ENCODE results near the gene CYTH2. TPM values are rescaled to one million over a fixed set of nuclear protein-coding genes. Genes with fewer than 3 reads are reported as not detected.

Gene CYTH2, protein sequence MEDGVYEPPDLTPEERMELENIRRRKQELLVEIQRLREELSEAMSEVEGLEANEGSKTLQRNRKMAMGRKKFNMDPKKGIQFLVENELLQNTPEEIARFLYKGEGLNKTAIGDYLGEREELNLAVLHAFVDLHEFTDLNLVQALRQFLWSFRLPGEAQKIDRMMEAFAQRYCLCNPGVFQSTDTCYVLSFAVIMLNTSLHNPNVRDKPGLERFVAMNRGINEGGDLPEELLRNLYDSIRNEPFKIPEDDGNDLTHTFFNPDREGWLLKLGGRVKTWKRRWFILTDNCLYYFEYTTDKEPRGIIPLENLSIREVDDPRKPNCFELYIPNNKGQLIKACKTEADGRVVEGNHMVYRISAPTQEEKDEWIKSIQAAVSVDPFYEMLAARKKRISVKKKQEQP
- total RNA-seq (2022; extraction: Qiagen RNA extraction; ENCODE audit: low read depth): 52.6 to 56.4 TPM (median 53.6 TPM) in 5 replicates

DNA sequence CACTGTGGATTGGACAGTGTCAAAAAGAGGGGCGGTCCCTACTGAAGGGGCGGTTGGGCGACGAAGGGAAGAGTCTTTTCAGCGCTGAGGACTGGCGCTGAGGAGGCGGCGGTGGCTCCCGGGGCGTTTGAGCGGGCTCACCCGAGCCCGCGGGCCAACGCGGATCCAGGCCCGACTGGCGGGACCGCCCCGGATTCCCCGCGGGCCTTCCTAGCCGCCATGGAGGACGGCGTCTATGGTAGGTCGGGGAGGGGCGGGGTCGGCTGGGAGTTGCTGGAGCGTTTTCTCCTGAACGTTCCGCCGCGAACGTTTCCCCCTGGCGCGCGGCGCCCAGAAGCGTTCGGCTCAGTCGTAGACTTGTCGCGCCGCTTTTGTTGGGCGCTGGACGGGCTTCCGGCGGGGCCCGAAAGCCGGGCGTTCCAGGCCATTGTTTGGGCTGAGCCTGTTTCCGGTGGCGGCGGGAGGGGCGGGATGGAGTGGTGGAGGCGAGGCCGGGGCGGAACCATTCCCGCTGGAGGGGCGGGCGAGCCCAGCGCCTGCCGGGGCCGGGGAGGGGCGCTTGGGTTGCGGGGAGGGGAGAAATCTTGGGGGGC, at the start of gene CYTH2:
Gene CYTH2, plus strand, starts transcription at position 81 of the 593 bp plus-strand sequence. Its CDS starts 139 bp downstream, at position 220.

GRCh38 chr19:48445606-48446481, 23.3 kb upstream of the CYTH2 start, which contains the start of gene GRWD1:
Gene GRWD1, plus strand, starts transcription at chr19:48445983. Its CDS starts 23 bp downstream, at chr19:48446006.

DNA sequence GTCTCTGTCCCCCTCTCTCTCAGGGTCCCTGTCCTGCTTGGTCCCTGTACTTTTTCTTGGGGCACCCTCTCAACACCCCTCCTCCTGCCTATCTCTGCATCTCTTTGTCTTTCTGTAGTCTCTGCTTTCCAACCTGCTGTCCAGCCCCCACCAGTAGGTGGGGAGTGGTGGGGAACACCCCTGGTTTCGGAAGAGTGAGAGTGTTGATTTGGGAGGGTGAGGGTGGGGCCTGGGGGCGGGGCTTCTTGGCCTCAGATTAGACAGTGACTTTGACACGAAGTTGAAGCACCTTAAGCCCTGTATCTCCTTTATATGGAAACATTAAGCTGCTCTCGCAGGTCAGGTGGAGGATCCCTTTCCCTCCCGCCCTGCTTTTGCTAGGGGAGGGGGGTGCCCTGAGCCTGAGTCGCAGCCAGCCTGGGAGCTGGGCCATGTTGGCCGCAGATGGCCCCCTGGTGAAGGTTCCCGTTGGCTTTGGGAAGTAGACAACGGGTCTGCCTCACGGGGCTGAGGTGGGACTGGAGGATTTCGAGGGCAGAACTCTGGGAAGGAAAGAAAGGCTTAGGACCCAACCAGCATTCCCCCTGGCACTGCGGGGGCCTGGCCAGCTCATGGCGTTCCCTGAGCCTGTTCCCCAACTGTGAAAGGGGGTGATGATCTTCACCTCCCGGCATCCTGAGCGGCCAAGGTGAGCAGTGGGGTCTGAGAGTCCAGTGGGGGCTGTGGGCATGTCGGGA, 13.8 kb upstream of the CYTH2 start, which contains the start of gene KCNJ14:
Gene KCNJ14, plus strand, starts transcription at position 404 of the 737 bp plus-strand sequence. CDS start 6,151 bp downstream, outside the sequence.

DNA sequence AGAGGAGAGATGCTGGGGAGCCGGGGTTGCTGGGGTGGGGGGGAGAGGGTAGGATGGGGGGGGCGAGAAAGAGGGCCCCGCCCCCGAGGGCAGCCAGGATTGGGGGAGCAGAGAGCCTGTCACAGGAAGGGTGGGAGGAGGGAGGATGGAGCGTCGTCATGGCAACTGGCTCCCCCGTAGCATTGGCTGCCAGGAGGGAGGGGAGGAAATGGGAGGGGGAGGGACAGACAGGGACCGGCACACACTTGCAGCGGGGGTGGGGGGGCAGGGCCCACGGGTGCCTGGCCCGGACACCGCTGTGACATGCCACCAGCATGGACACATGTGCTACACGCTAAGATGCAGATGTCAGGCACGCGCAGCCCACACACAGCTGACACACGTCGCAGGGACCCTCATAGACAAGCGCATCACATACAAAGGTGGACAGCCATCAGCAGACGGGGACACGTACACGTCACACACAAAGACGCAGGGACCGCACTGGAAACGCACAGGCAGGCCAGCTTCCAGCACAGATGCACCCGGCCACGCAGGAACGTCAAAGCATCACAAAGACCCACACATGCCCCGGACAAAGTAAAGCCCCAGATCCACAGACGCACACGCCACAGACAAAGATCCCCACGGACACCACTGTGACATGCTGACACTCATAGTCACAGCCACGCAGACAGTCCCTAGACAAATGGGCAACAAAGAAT, 42.8 kb downstream of the CYTH2 start, which contains the start of gene LMTK3:
Gene LMTK3, minus strand, starts transcription at position 36 of the 704 bp plus-strand sequence. CDS start 259 bp downstream, outside the sequence.

Other genes with a start within 250 kb of the CYTH2 start
- 13.2 to 21.9 TPM (median 19.7 TPM) in 5 replicates for gene CARD8, start 213.5 kb upstream of the CYTH2 start, total RNA-seq (2022; extraction: Qiagen RNA extraction; ENCODE audit: low read depth)
- 5.3 to 5.7 TPM (median 5.4 TPM) in 5 replicates for gene ZNF114, start 199.3 kb upstream of the CYTH2 start, total RNA-seq (2022; extraction: Qiagen RNA extraction; ENCODE audit: low read depth)
- 427 to 500 TPM (median 469 TPM) in 5 replicates for gene EMP3, start 143.8 kb upstream of the CYTH2 start, total RNA-seq (2022; extraction: Qiagen RNA extraction; ENCODE audit: low read depth)
- gene TMEM143, start 105.4 kb upstream of the CYTH2 start, total RNA-seq (2022; extraction: Qiagen RNA extraction; ENCODE audit: low read depth): 2.2 to 5.8 TPM (median 3.8 TPM) in 5 replicates
- 2.0 to 3.6 TPM (median 2.4 TPM) in 5 replicates for gene SYNGR4, start 105.0 kb upstream of the CYTH2 start, total RNA-seq (2022; extraction: Qiagen RNA extraction; ENCODE audit: low read depth)
- gene KDELR1, start 77.8 kb upstream of the CYTH2 start, total RNA-seq (2022; extraction: Qiagen RNA extraction; ENCODE audit: low read depth): 366 to 451 TPM (median 417 TPM) in 5 replicates
- 6.3 to 11.7 TPM (median 9.1 TPM) in 5 replicates for gene GRIN2D, start 75.7 kb upstream of the CYTH2 start, total RNA-seq (2022; extraction: Qiagen RNA extraction; ENCODE audit: low read depth)
- gene GRWD1, start 23.4 kb upstream of the CYTH2 start, total RNA-seq (2022; extraction: Qiagen RNA extraction; ENCODE audit: low read depth): 103 to 135 TPM (median 120 TPM) in 5 replicates
- 1.1 to 2.5 TPM (median 1.5 TPM) in 5 replicates for gene KCNJ14, start 13.8 kb upstream of the CYTH2 start, total RNA-seq (2022; extraction: Qiagen RNA extraction; ENCODE audit: low read depth)
- 2.4 to 4.8 TPM (median 3.8 TPM) in 5 replicates for gene LMTK3, start 42.5 kb downstream of the CYTH2 start, total RNA-seq (2022; extraction: Qiagen RNA extraction; ENCODE audit: low read depth)
- 14.7 to 18.6 TPM (median 15.6 TPM) in 5 replicates for gene SULT2B1, start 82.8 kb downstream of the CYTH2 start, total RNA-seq (2022; extraction: Qiagen RNA extraction; ENCODE audit: low read depth)
- 0.11 TPM in 1 of 5 replicates, not detected in the others for gene SPACA4, start 137.4 kb downstream of the CYTH2 start, total RNA-seq (2022; extraction: Qiagen RNA extraction; ENCODE audit: low read depth)
- gene FAM83E, start 145.7 kb downstream of the CYTH2 start, total RNA-seq (2022; extraction: Qiagen RNA extraction; ENCODE audit: low read depth): 0.14 to 0.40 TPM (median 0.22 TPM) in 4 of 5 replicates, not detected in the other
- gene RPL18, start 149.8 kb downstream of the CYTH2 start, total RNA-seq (2022; extraction: Qiagen RNA extraction; ENCODE audit: low read depth): 2,901 to 3,964 TPM (median 3,248 TPM) in 5 replicates
- gene SPHK2, start 150.1 kb downstream of the CYTH2 start, total RNA-seq (2022; extraction: Qiagen RNA extraction; ENCODE audit: low read depth): 11.8 to 18.9 TPM (median 14.1 TPM) in 5 replicates
- 1.5 to 2.6 TPM (median 2.2 TPM) in 5 replicates for gene DBP, start 168.0 kb downstream of the CYTH2 start, total RNA-seq (2022; extraction: Qiagen RNA extraction; ENCODE audit: low read depth)
- gene CA11, start 176.8 kb downstream of the CYTH2 start, total RNA-seq (2022; extraction: Qiagen RNA extraction; ENCODE audit: low read depth): 8.5 to 11.3 TPM (median 9.8 TPM) in 5 replicates
- 0.14 to 0.26 TPM (median 0.17 TPM) in 4 of 5 replicates, not detected in the other for gene NTN5, start 203.6 kb downstream of the CYTH2 start, total RNA-seq (2022; extraction: Qiagen RNA extraction; ENCODE audit: low read depth)
- not detected in 5 replicates for gene FUT2, start 226.6 kb downstream of the CYTH2 start, total RNA-seq (2022; extraction: Qiagen RNA extraction; ENCODE audit: low read depth)